Fibroblast of lung (primary cell): ENCODE results near the gene APBA1.

Experiments
- CTCF ChIP-seq, 2 donors: IDR thresholded peaks in 1 of 2; conservative IDR thresholded peaks in 1 of 2; 1 replicate in 1 of 2; 2 replicates in 1 of 2; pipeline ENCODE4 v1.5.1; 2011 to 2012; ENCODE audit warnings: low read length in 2 of 2, control low read depth in 1 of 2, inconsistent platforms in 1 of 2, low read depth in 1 of 2, mild to moderate bottlenecking in 1 of 2
- EZH2 ChIP-seq: IDR thresholded peaks from 2 replicates; pipeline ENCODE4 v1.5.1; 2012; ENCODE audit warnings: low read length, control low read depth, mild to moderate bottlenecking; ENCODE audit errors: missing control alignments

- no peak for TF ChIP-seq CTCF (conservative IDR thresholded peaks at IDR 0.05 in 1 of 2, IDR thresholded peaks at IDR 0.05 in 1 of 2; ENCODE audit: low read depth in 1 of 2, low read length in 2 of 2)
- TF ChIP-seq EZH2, result no peak
Observed at GRCh38 chr9:69425136-69425801, 246.9 kb downstream of the APBA1 start.
